Keratinocyte (primary cell): ENCODE data around the gene MVB12B.

Experiments used
- CTCF ChIP-seq, 3 experiments: IDR thresholded peaks in 1 of 3; conservative IDR thresholded peaks in 1 of 3; optimal IDR thresholded peaks in 1 of 3; 2 replicates in 2 of 3; 3 replicates in 1 of 3; pipeline versions ENCODE3 to v1.5.1; 2011; ENCODE audit warnings: low read length in 3 of 3, mild to moderate bottlenecking in 3 of 3, moderate library complexity in 2 of 3, control low read depth in 1 of 3, inconsistent platforms in 1 of 3; ENCODE audit not compliant: insufficient read depth in 2 of 3; ENCODE audit errors: extremely low read depth in 1 of 3
- EZH2 ChIP-seq: IDR thresholded peaks from one replicate; pipeline ENCODE4 v1.6.1; 2012; ENCODE audit warnings: inconsistent platforms, mild to moderate bottlenecking, low read length, moderate library complexity

GRCh38 chr9:126464694-126465441, 138.2 kb downstream of the MVB12B start:
- no peak for TF ChIP-seq CTCF (optimal IDR thresholded peaks at IDR 0.05 in 1 of 3, IDR thresholded peaks at IDR 0.05 in 1 of 3, conservative IDR thresholded peaks at IDR 0.05 in 1 of 3; ENCODE audit: extremely low read depth in 1 of 3, insufficient read depth in 2 of 3, low read length in 3 of 3)
- TF ChIP-seq EZH2 = no peak
